K562 (cell line): ENCODE data around the gene TLK2. TPM values are rescaled to one million over a fixed set of nuclear protein-coding genes. Genes with fewer than 3 reads are reported as not detected.

Experiments
- polyA plus RNA-seq, 8 experiments: library from polyadenylated mRNA; depleted of rRNA in 4 of 8; stranded (reverse) in 5 of 8; unstranded in 3 of 8; fragments of >200 nt; fragmentation: Nextera tagmentation in 2 of 8; fragmentation: Illumina TruSeq in 1 of 8; extraction: Ambion mirVana in 2 of 8; extraction: Trizol in 1 of 8; gene quantifications; 2 replicates each; pipeline versions ENCODE4 v1.2.1 to v1.2.3, GENCODE V29; 2011 to 2014; ENCODE audit warnings: inconsistent platforms in 1 of 8, missing spikeins in 1 of 8
- small RNA-seq: library from RNA; depleted of rRNA; stranded (forward); fragments of <200 nt; gene quantifications from one replicate; pipeline ENCODE3, GENCODE V24; 2014
- total RNA-seq, 7 experiments: library from RNA; depleted of rRNA in 6 of 7; stranded (reverse); fragments of >200 nt in 6 of 7; fragmentation: Illumina TruSeq in 2 of 7; extraction: Trizol in 2 of 7; gene quantifications; 2 replicates each; pipeline versions ENCODE4 v1.2.1 to v1.2.3, GENCODE V29; 2011 to 2021; ENCODE audit warnings: low replicate concordance in 1 of 7

The TLK2 gene
- total and polyA plus RNA-seq, 9 of the 15 experiments (the other 6 are each of a cell fraction or from before 2014, with no cell fraction given), result 10.1 to 51.9 (median 32.4) TPM

Small RNAs within 50 kb of the gene (small RNA-seq; reads per million reads assigned to genes)
- not detected for gene RF00019

Other genes starting within 250 kb of the TLK2 start
- not detected in 2 replicates for gene EFCAB3, start 98.3 kb upstream of the TLK2 start, total RNA-seq (2014; rRNA removed)
- gene EFCAB3, start 98.3 kb upstream of the TLK2 start, total RNA-seq (2014; rRNA removed; fragmentation: Illumina TruSeq; extraction: Trizol), result not detected in 2 replicates
- not detected in 2 replicates for gene EFCAB3, start 98.3 kb upstream of the TLK2 start, total RNA-seq (2015; rRNA removed; fragmentation: Illumina TruSeq; extraction: Trizol)
- not detected in 2 replicates for gene EFCAB3, start 98.3 kb upstream of the TLK2 start, total RNA-seq (2021)
- not detected in 2 replicates for gene EFCAB3, start 98.3 kb upstream of the TLK2 start, polyA plus RNA-seq (2011; rRNA removed)
- not detected in 2 replicates for gene EFCAB3, start 98.3 kb upstream of the TLK2 start, polyA plus RNA-seq (2014; fragmentation: Illumina TruSeq; extraction: Trizol)
- not detected for gene EFCAB3, start 98.3 kb upstream of the TLK2 start, polyA plus RNA-seq (2014; fragmentation: Nextera tagmentation; extraction: Ambion mirVana)
- not detected in 2 replicates for gene EFCAB3, start 98.3 kb upstream of the TLK2 start, polyA plus RNA-seq (2014; rRNA removed)
- gene METTL2A, start 54.9 kb upstream of the TLK2 start, total RNA-seq (2014; rRNA removed), result 26.9 and 35.6 TPM in 2 replicates
- 35.3 and 36.5 TPM in 2 replicates for gene METTL2A, start 54.9 kb upstream of the TLK2 start, total RNA-seq (2014; rRNA removed; fragmentation: Illumina TruSeq; extraction: Trizol)
- gene METTL2A, start 54.9 kb upstream of the TLK2 start, total RNA-seq (2015; rRNA removed; fragmentation: Illumina TruSeq; extraction: Trizol), result 31.4 and 33.2 TPM in 2 replicates
- 30.5 and 32.7 TPM in 2 replicates for gene METTL2A, start 54.9 kb upstream of the TLK2 start, total RNA-seq (2021)
- gene METTL2A, start 54.9 kb upstream of the TLK2 start, polyA plus RNA-seq (2011; rRNA removed), result 25.6 and 40.4 TPM in 2 replicates
- 30.0 and 30.5 TPM in 2 replicates for gene METTL2A, start 54.9 kb upstream of the TLK2 start, polyA plus RNA-seq (2014; fragmentation: Illumina TruSeq; extraction: Trizol)
- gene METTL2A, start 54.9 kb upstream of the TLK2 start, polyA plus RNA-seq (2014; fragmentation: Nextera tagmentation; extraction: Ambion mirVana), result 10 to 100 TPM; 48.4 to 52.5 TPM
- gene METTL2A, start 54.9 kb upstream of the TLK2 start, polyA plus RNA-seq (2014; rRNA removed), result 21.0 and 26.0 TPM in 2 replicates
- gene MRC2, start 148.8 kb downstream of the TLK2 start, total RNA-seq (2014; rRNA removed), result 11.5 and 19.9 TPM in 2 replicates
- 2.7 and 4.1 TPM in 2 replicates for gene MRC2, start 148.8 kb downstream of the TLK2 start, total RNA-seq (2014; rRNA removed; fragmentation: Illumina TruSeq; extraction: Trizol)
- gene MRC2, start 148.8 kb downstream of the TLK2 start, total RNA-seq (2015; rRNA removed; fragmentation: Illumina TruSeq; extraction: Trizol), result 3.8 and 4.1 TPM in 2 replicates
- gene MRC2, start 148.8 kb downstream of the TLK2 start, total RNA-seq (2021), result 10.8 and 11.0 TPM in 2 replicates
- 9.0 and 9.2 TPM in 2 replicates for gene MRC2, start 148.8 kb downstream of the TLK2 start, polyA plus RNA-seq (2011; rRNA removed)
- gene MRC2, start 148.8 kb downstream of the TLK2 start, polyA plus RNA-seq (2014; fragmentation: Illumina TruSeq; extraction: Trizol), result 6.6 and 9.7 TPM in 2 replicates
- under 1 TPM; 0.28 to 0.34 TPM for gene MRC2, start 148.8 kb downstream of the TLK2 start, polyA plus RNA-seq (2014; fragmentation: Nextera tagmentation; extraction: Ambion mirVana)
- 8.1 and 11.3 TPM in 2 replicates for gene MRC2, start 148.8 kb downstream of the TLK2 start, polyA plus RNA-seq (2014; rRNA removed)